IPS-NIHi7 (cell line): ENCODE measurements around the gene RUFY4.
"Not testable (repeated sequence)": the region's sequence is repeated elsewhere in the genome, so short reads cannot be mapped to it uniquely, and the experiment has no call there.

Experiments used
- DNase-seq: peaks from one replicate; pipeline ENCODE4 v3.0.0; 2012; ENCODE audit warnings: mixed read lengths; ENCODE audit errors: extremely low spot score

Gene RUFY4

GRCh38 chr2:218082586-218083351, 13.7 kb downstream of the RUFY4 start:
- no peak for DNase-seq

- no peak for DNase-seq
Measured at GRCh38 chr2:218083352-218083676, 14.3 kb downstream of the RUFY4 start.

GRCh38 chr2:218086478-218086877, 17.4 kb downstream of the RUFY4 start:
- no peak for DNase-seq

DNA sequence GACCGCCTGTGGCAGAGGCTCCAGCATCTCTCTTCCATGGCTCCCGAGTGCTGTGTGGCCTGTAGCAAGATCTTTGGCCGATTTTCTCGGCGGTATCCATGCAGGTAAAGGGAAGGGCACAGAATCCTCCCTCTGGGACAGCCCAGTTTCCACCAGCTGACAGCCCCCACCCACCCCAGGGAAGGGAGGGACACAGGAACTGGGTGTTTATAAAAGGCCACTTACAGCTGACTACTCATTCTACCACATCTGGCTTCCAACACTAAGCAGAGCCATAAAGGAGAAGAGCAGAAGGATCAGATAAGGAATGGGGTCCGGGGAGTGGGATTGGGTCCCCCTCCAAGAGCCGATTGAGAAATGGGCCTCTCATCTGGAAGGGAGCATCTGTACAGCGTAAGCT, 20.2 kb downstream of the RUFY4 start:
- DNase-seq: peak; percentile 4

DNA sequence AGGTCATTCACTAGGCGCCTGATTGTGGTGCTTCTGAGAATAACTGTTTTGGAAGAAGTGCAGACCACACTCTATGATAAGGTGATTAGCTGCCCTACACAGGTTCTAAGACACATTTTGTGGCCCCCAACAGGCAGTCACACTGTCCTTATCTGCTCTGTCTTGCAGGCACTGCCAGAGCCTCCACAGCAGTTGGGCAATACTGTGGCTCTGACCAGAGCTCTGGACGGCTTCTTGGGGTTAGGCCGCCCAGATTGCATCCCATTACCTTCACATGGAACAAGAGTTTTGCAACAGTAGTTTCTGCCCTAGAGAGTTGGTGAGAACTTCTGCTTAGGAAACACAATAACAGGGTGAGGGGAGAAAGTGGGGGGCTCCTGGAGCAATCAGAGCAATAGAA, 22.7 kb downstream of the RUFY4 start:
- DNase-seq: no peak

DNA sequence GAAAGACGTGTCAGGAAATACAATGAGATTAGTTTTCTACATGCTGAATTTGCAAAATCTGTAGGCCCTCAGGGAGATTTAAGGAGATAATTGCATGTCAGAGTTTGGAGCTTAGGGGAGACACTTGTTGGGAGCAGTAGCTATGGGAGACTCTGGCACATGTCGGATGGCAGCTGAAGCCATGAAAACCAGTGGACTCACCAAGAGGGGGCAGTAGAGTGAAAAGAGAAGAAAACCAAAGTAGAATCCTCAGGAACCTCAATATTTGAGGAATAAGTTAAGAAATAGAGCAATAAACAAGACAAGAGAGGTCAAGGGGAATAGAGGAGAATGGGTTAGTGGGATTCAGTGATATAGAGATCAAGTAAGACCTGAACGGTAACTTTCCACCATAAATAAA, 24.8 kb downstream of the RUFY4 start:
- DNase-seq: peak; percentile 48

DNA sequence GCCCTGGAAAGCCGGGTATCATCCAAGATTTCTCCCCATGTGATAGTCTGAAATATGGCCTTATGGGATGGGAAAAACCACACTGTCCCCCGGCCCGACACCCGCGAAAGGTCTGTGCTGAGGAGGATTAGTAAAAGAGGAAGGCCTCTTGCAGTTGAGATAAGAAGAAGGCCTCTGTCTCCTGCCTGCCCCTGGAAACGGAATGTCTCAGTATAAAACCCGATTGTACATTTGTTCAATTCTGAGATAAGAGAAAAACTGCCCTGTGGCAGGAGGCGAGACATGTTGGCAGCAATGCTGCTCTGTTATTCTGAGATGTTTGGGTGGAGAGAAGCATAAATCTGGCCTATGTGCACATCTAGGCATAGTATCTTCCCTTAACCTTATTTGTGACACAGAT, 26.8 kb downstream of the RUFY4 start:
- DNase-seq: no peak

- DNase-seq: no peak
Measured at GRCh38 chr2:218097975-218098374, 28.9 kb downstream of the RUFY4 start.

DNA sequence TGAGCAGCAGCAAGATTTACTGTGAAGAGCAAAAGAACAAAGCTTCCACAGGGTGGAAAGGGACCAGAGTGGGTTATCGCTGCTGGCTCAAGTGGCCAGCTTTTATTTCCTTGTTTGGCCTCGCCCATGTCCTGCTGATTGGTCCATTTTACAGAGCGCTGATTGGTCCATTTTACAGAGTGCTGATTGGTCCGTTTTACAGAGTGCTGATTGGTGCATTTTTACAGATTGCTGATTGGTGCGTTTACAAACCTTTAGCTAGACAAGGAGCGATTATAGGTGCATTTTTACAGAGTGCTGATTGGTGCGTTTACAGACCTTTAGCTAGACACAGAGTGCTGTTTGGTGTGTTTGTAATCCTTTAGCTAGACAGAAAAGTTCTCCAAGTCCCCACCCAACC, 39.8 kb downstream of the RUFY4 start:
- not testable (repeated sequence) for DNase-seq

DNA sequence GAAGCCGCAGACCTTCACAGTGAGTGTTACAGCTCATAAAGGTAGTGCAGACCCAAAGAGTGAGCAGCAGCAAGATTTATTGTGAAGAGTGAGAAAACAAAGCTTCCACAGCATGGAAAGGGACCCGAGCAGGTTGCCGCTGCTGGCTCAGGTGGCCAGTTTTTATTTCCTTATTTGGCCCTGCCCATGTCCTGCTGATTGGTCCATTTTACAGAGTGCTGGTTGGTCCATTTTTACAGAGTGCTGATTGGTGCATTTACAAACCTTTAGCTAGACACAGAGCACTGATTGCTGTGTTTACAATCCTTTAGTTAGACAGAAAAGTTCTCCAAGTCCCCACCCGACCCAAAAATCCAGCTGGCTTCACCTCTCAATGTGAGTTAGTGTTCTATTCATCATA, 52.7 kb downstream of the RUFY4 start:
- not testable (repeated sequence) for DNase-seq

- DNase-seq: not testable (repeated sequence)
Measured at GRCh38 chr2:218122286-218122685, 53.2 kb downstream of the RUFY4 start.

GRCh38 chr2:218123986-218124385, 54.9 kb downstream of the RUFY4 start:
- no peak for DNase-seq

DNA sequence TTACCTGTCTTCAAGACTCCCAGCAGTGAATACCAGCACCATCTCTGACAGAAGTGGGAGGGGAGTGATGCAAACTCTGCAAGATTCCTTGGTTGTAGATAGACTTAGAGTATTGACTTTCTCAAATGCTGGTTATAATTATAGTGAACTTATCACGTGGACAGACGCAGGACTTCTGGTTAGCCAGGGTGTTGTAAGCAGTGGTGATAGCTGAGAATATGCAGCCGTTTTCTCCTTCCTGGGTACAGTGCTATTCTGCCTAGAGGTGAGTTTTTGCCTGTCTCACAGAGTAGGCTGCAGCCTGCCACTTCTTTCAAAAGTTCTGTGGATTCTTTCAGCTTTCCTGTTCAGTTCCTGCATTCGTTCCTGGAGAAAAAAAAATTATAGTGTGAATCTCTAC, 56.0 kb downstream of the RUFY4 start:
- no peak for DNase-seq

- peak; percentile 51 for DNase-seq
Measured at GRCh38 chr2:218125626-218126080, 56.6 kb downstream of the RUFY4 start, which contains the start of gene CXCR2. Gene CXCR2, plus strand, starts transcription at chr2:218126028. Its CDS starts 8,774 bp downstream, at chr2:218134802.

- no peak for DNase-seq
Measured at GRCh38 chr2:218127929-218128455, 58.9 kb downstream of the RUFY4 start.

DNA sequence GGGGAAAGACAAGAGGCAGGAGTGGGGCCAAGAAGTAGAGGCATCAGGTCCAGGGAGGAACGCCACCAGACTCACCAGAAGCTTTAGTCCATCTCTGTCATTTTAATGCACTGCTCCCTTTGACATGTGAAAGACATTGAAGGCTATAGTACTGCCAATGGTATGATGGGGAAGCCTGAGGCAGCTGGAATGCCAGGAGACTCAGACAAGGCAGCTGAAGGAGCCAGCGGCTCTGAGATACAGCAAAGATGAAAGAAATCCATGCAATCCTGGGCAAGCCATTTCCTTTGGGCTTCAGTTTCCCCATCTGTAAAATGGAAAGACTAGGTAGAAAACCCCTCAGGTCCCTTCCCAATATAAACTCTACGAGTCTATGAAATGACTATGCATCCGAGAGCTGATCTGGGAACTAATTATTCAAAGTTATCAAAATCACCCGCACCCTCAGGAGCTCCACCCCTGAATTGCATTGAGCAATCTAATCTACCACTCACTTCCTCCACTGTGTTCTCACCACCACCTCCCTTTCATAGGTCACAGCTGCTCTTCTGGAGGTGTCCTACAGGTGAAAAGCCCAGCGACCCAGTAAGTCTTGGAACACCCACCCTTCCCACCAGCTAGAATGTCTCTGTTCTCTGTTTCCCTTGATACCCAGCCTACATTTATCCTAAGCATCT, 59.9 kb downstream of the RUFY4 start:
- DNase-seq: no peak

DNA sequence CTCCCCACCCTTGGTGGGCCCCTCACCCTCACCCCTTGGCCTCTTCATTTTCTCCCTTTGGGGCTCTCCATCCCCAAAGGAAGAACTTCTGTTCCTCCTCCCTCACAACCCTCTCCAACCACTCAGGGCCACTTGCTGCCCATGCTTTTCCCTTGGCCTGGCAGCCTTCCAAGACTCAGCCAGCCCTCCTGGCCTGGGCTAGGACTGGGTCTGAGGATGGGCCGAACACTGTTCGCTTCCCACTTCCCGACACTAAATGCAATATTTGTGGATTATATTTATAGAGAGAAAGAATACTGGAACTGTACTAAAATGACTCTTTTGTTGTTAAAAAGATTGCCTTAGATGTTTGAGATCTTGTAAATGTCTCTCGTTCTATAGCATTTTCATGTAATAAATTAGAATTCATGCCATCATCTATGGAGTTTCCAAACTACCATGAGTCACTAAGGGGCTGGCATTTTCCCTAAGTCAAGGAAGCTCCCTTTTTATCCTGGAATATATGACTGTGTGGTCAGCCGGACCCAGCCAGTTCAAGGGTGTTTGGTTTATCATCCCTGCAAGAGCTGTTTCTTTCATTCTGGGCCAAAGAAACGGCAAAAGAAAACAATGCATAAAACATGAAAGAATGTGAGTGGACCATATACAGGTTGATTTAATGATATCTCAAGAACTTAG, 60.5 kb downstream of the RUFY4 start:
- no peak for DNase-seq

DNA sequence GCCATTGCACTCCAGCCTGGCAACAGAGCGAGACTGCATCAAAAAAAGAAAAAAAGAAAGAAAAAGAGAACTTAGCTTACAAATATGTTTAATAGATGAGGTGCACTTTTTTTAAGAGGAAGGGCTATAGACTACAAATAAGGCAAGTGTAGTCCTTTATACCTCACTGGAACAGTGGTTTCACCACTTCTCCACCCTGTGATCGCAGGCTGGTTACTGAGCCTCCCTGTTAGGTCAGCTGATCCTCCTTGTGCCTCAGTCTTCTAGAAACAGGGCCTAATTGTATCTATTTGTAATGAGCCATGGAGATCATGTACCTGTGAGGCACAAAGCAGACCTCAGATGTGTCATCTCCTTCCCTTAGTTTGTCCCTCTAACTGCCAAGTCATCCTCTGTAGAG, 61.3 kb downstream of the RUFY4 start:
- DNase-seq: no peak

DNA sequence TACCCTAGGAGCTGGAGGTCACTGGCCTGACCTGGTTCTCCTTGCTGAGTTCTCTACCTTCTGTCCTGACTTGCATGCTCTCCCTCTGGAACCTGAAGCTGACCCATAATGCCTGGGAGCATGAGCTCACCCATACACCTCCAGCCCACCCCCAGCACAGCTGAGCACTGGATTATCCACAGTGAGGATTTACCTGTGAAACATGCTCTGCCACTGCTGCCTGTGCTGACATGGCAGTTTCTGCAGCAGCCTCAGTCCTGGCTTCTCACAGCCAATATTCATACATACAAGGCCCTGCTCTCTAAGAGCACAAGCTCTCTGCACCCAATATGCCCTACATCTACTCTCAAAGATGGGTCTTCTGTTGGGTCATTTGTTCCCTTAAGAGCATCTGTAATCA, 61.8 kb downstream of the RUFY4 start:
- no peak for DNase-seq

GRCh38 chr2:218137514-218137913, 68.5 kb downstream of the RUFY4 start:
- no peak for DNase-seq

- DNase-seq: no peak
Measured at GRCh38 chr2:218138047-218138446, 69.0 kb downstream of the RUFY4 start.
